Daoy (cell line): ENCODE data around the gene XYLB. TPM values are rescaled to one million over a fixed set of nuclear protein-coding genes. Genes with fewer than 3 reads are reported as not detected.

Experiments
- DNase-seq: peaks from one replicate; pipeline ENCODE4 v3.0.0-alpha.2; 2015; ENCODE audit warnings: low read depth
- total RNA-seq: library from RNA; depleted of rRNA; stranded (reverse); fragments of >200 nt; shearing (Covaris generic); gene quantifications from 2 replicates; pipeline ENCODE4 v1.2.3, GENCODE V29; 2014; rRNA removed

XYLB gene
- total RNA-seq, 1 experiment from 2014 or later = 2.5 TPM

- peak; percentile 73 for DNase-seq
Measured at GRCh38 chr3:38454884-38455638, 108.5 kb downstream of the XYLB start.

DNA sequence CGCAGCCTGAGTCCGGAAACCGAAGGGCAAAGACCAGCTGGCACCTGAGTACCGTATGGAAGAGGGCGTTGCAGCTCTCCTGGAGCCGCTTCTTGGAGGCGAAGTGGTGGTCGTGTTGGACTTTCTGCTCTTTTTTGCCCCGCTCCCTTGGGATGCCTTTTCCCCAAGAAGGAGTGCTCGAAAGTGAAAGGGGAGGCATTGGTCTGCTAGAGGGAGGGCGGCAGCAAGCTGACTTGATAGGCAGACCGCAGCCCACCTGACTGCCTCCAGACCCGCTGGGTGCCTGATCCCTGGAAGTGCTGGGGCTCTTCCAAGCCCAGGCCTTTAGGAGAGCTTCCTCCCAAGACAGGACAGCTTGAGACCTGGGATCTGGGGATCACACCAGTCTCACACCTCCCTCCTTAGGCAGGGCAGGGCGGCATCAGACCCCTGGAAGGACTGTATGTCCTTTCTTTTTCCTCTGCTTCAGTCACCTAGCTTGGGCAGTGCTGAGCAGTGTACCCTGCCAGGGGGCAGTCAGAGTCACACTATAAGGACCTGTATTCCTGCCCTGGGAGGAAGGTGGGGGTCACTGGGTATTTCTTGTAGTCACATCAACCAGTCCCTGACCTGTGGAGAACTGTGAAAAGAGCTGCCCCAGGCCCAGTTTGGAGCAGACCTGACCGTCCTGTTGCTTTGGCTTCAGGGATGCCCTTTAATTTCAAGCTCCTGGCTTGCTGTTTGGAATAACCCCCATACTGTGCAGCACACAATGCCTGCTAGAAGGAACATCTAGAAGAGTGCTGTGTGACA, 109.2 kb downstream of the XYLB start:
- peak; percentile 52 for DNase-seq

- no peak for DNase-seq
Measured at GRCh38 chr3:38457111-38458003, 110.8 kb downstream of the XYLB start.

DNA sequence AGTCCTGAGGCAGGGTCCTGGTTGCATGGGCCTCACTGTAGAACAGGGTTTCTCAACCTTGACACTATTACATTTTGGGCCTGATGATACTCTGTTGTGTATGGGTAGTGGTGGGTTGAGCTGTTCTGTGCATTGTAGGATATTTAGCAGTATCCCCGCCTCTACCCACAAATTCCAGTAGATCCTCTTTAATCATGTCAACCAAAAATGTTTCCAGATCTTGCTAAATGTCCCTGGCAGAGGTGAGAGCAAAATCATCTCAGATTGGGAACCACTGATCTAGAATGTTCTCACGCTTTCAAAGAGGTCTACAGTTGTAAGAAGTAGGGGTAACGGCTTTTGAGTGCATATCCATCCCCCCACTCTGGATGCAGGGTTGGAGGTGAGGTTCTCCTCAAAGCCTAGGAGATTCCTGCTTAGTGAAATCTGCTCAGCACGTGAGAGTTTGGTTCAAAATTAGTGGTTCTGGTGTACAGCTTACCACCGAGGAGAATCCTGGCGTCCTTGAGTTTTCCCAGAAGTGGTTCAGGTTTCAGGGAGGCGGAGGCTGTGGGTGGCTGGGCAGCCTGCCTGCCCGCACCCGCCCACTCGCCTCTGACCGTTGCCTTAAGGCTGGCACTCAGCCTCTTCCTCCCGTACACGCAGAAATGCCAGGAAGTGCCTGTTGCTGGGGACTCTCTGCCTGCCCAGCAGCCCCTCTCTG, 112.4 kb downstream of the XYLB start:
- peak; percentile 77 for DNase-seq

DNA sequence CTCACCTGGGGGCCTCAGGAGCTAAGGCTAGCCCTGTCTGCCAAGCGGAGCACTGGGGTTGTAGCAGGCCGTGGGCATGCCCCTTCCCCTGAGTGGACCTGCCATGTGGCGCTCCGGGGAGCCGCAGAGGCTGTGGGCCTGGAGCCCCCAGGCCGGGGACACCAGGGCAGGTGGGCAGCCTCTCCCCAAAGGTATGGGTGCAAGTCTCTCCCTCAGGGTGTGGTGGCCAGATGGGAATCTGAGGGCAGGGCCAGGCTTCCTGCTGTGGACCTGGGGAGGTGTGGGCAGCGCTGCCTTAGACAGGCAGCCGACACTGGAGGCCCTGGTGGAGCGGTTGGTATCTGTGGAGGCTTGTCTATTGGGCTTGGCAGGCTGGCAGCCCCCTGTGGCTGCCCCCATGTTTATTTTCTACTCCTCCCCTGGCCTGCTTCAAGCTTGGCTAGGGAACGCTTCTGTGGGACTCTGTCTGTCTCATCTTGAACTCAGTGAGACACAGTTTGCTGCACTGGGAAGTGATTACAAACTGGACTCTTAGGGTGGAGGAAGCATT, 113.0 kb downstream of the XYLB start:
- no peak for DNase-seq

DNA sequence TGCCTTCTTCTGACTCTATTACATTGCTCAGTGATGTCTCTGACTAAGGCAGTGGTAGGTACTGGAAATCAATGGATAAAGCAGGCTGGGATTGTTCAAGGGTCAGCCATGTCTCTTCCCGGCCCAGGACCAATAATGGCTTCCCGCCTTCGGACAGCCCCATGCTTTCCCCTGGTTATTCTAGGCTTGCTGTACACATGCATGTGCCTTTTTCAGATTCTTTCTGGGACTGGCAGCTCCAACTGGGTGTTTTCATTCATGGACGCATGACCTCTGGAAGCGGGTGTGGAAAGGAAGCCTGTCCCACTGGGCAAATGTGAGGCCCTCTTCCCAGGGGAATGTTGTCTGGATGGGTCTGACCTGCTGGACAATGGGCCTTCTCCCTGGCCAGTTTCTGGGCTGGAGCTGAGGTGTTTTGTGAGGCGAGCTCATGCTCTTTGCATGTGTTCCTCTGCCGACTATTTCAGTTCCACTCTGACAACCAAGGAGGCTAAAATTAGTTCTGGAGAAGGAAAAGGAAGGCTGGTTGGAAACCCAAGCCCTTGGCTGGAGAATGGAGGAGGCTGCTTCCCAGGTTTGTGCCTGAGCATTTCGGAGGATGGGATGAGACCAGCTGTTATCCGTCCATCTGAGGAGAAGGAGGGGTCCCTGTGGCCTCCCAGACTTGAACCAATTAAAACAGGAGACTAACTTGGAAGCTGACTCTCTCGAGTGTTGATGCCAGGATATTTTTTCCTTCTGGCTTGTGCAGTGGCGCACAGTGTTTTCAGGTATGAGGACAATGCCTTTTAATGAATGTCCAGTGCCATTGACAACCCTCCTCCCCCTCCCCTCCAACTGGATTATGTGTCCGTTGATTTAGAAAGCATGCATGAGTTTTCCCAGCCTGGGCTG, 114.0 kb downstream of the XYLB start:
- no peak for DNase-seq

Other genes starting within 250 kb of the XYLB start
- gene ACAA1, start 209.7 kb upstream of the XYLB start, total RNA-seq = 11.2 and 13.1 TPM in 2 replicates
- gene MYD88, start 208.1 kb upstream of the XYLB start, total RNA-seq = 4.4 and 8.1 TPM in 2 replicates
- 22.6 and 23.6 TPM in 2 replicates for gene OXSR1, start 181.2 kb upstream of the XYLB start, total RNA-seq
- gene SLC22A13, start 81.0 kb upstream of the XYLB start, total RNA-seq = 0.91 TPM in 1 of 2 replicates, not detected in the other
- 0.39 TPM in 1 of 2 replicates, not detected in the other for gene SLC22A14, start 64.5 kb upstream of the XYLB start, total RNA-seq
- 2.9 and 3.7 TPM in 2 replicates for gene ACVR2B, start 107.1 kb downstream of the XYLB start, total RNA-seq
- gene EXOG, start 149.6 kb downstream of the XYLB start, total RNA-seq = 4.3 and 12.6 TPM in 2 replicates